Stimulated activated CD8-positive, alpha-beta memory T cell treated with anti-CD3 and anti-CD28 coated beads, Interleukin-15, amount 100 ng/mL, for 4 hours (primary cell): ENCODE measurements around the gene CRELD2.
A peak's percentile ranks its signal among the peaks of the same experiment; 100 is the strongest.

Experiments
- DNase-seq, 2 donors: peaks; one replicate each; pipeline ENCODE4 v3.0.0-alpha.2; 2020; ENCODE audit warnings: low read depth in 2 of 2

CRELD2 gene

DNA sequence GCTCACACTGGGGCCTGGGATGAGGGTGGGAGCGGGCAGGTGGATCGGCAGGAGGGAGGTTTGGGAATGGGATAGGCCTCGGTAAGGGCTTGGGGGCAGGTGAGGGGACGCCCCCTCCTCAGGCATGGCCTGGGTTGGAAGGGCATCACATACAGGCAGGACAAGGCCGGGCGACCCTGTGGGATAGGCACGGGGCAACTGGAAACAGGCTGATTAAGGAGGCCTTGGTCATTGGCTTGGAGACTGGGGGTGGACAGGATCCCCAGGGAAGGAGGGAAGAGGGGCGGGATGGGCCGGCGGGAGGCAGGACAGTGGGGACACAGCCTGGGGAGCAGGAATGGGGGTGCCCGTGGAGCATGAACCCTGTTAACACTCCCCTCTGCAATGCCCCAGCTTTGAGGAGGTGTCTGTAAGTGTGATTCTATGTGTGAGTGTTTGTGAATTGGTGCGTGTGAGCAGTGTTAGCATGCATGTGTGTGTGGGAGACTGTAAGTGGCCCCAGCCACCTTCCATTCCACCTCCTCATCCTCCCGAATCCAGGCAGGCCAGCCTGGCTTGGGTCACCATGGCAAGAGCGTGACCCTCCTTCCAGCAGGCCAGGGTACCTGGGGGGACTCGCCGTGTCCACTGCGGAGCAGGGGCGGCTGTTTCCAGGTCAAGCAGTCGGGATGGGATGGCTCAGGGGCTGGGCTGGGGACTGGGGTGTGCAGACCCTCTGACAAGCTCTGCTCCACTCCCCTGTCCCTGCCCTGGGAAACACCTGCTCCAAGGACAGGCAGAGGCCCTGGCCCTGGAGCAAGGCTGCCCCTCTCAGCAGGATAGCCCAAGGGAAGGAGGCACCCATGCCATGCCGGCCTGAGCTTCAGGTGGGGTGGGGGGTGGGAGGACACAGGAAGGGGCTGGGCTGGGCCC is 38.7 kb downstream of the CRELD2 start:
- no peak for DNase-seq

DNA sequence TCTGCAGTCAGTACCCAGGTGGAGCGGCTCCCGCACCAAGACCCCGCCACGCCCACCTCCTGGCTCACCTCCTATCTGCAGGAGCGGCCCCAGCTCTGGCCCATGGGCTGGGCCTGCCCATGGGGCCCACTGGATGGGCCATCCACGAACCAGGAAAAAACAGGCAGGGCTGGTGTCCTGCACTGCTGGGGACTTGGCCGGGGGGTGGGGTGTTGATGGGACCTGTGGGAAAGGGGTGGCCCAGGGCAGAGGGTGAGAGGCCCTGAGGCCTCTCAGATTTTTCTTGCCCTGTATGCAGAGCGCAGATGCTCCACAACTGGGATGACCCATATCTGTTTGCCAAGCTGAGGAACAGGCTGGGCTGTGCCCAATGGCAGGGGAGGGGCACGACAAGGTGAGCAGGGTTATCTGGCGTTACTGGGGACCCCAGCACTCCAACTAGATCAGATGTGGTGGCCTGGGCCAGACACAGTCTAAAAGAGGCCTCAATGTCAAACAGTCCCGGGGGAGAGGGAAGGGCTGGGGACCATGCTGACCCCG is 39.5 kb downstream of the CRELD2 start:
- no peak for DNase-seq

GRCh38 chr22:49958366-49958921 is 40.0 kb downstream of the CRELD2 start:
- no peak for DNase-seq

DNA sequence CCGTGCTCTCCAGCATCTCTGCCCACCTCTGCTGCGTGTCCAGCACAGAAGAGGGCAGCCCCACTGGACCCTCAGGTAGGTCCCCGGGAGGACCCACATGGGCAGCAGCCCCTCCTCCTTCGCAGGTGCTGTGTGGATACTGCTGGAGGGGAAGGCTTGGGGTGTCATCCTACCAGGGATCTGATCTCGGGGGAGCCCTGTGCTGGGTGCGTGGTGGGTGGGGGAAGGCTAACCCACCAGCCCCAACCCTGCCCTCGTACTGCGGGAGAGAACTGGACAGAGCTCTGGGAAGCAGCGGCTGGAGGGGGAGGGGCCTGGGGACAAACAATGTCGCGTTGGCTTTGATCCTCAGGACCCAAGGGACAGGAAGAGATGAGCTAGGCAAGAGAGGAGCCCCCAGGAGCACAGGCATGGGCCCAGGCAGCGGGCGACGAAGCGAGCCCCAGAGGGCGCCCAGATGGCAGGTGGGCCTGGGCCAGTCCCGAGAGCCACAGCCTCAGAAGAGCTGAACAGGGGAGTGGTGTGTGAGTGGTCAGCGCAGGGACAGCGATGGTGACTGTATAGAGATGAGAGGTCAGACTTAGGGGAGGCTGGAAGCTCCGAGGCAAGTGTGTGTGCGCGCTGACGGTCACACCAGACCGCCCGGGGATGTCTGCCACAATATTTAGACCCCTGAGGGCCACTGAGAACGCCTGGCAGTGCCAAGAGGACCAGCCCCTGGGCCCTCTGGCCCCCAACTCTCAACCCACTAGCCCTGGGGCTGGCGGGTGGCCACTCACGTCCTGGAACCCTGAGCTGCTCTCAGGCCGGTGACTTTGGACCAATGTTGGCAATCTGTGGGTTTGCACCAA is 40.7 kb downstream of the CRELD2 start:
- no peak for DNase-seq

- no peak for DNase-seq
Observed at GRCh38 chr22:49959782-49960158, 41.3 kb downstream of the CRELD2 start.

DNA sequence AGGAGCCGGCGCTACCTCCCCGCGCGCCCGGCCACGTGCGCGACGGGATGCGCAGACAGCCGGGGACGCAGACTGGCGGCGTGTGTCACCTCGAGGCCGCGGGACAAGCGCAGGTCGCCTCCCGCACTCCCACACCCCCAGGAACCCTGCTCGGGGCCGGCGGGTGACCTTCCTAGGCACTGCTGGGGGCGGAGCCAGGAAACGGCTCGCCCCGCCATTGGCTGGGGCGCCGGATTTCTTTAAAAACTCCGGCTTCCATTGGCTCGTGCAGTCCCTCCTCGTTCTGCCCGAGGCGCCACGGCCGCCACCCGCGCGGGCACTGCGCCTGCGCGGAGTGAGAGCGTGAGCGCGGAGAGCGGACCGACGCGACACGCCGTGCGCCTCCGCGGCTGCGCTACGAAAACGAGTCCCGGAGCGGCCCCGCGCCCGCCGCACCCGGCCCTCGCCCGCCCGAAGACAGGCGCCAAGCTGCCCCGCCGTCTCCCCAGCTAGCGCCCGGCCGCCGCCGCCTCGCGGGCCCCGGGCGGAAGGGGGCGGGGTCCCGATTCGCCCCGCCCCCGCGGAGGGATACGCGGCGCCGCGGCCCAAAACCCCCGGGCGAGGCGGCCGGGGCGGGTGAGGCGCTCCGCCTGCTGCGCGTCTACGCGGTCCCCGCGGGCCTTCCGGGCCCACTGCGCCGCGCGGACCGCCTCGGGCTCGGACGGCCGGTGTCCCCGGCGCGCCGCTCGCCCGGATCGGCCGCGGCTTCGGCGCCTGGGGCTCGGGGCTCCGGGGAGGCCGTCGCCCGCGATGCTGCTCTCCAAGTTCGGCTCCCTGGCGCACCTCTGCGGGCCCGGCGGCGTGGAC is 41.9 kb downstream of the CRELD2 start, which contains the start of gene PIM3:
Gene PIM3 (plus strand): TSS at position 614 of the 846 bp plus-strand sequence. CDS start 176 bp downstream, at position 790.
- DNase-seq, result peak; percentile 89 to 91

DNA sequence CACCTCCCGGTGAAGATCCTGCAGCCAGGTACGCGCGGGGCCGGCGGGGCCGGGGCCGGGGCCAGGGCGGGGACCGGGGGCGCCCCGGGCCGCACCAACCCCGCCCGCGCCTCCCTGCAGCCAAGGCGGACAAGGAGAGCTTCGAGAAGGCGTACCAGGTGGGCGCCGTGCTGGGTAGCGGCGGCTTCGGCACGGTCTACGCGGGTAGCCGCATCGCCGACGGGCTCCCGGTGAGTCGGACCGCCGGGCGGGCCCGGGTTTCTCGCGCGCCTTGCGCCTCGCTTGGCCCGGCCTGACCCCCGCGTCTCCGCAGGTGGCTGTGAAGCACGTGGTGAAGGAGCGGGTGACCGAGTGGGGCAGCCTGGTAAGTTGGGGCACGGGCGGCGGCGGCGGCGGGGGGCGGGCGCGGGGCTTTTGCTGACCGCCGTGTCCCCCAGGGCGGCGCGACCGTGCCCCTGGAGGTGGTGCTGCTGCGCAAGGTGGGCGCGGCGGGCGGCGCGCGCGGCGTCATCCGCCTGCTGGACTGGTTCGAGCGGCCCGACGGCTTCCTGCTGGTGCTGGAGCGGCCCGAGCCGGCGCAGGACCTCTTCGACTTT is 42.7 kb downstream of the CRELD2 start:
- DNase-seq, result no peak

DNA sequence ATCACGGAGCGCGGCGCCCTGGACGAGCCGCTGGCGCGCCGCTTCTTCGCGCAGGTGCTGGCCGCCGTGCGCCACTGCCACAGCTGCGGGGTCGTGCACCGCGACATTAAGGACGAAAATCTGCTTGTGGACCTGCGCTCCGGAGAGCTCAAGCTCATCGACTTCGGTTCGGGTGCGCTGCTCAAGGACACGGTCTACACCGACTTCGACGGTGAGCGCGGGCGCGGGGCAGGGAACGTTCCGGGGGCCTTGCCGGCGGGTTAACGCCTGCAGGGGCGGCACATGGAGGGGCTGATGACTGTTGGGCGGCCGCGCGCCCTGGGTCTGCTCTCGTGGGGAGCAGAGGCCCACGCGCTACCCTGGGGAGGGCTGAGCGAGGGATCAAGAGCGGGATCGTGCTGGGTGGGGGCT is 43.2 kb downstream of the CRELD2 start:
- DNase-seq, result no peak

DNA sequence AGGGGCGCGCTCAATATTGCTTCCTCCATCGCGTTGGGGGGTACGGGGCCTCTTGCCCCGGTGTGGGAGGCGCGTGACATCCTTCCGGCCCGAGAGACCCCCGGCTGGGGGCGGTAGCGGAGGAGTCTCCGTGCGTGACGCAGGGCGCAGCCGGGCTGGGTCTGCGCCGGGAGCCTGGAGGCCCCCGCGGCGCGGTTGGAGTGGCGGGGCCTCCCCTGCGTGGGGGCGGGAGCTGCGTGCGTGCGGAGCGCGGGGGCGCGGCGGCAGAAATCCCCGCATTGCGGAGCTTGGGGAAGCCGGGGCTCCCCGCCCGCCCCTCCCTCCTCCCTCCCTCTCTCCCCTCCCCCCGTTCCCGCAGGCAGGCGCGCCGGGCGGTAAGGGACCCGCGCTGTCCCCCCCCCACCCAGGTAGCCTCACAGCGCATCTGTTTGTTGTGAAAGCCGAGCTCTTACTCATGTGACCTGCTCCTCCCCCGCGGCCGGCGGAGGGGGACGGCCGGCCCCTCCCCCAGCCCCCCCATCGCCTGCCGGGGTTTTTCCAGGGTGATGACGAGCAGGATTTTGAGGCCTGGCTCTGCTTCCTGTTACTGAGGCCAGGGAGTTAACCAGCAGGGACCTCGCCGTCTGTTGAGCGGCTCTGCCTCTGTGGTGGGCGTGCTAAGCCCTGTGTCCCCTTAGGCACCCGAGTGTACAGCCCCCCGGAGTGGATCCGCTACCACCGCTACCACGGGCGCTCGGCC is 43.7 kb downstream of the CRELD2 start:
- DNase-seq, result peak; percentile 82 to 83

GRCh38 chr22:49962751-49963646 is 44.6 kb downstream of the CRELD2 start:
- DNase-seq, result no peak

DNA sequence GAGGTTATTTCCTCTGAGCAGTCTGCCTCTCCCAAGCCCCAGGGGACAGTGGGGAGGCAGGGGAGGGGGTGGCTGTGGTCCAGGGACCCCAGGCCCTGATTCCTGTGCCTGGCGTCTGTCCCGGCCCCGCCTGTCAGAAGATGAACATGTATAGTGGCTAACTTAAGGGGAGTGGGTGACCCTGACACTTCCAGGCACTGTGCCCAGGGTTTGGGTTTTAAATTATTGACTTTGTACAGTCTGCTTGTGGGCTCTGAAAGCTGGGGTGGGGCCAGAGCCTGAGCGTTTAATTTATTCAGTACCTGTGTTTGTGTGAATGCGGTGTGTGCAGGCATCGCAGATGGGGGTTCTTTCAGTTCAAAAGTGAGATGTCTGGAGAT is 45.2 kb downstream of the CRELD2 start:
- no peak for DNase-seq

- DNase-seq, result no peak
Observed at GRCh38 chr22:49964136-49965090, 46.0 kb downstream of the CRELD2 start.

DNA sequence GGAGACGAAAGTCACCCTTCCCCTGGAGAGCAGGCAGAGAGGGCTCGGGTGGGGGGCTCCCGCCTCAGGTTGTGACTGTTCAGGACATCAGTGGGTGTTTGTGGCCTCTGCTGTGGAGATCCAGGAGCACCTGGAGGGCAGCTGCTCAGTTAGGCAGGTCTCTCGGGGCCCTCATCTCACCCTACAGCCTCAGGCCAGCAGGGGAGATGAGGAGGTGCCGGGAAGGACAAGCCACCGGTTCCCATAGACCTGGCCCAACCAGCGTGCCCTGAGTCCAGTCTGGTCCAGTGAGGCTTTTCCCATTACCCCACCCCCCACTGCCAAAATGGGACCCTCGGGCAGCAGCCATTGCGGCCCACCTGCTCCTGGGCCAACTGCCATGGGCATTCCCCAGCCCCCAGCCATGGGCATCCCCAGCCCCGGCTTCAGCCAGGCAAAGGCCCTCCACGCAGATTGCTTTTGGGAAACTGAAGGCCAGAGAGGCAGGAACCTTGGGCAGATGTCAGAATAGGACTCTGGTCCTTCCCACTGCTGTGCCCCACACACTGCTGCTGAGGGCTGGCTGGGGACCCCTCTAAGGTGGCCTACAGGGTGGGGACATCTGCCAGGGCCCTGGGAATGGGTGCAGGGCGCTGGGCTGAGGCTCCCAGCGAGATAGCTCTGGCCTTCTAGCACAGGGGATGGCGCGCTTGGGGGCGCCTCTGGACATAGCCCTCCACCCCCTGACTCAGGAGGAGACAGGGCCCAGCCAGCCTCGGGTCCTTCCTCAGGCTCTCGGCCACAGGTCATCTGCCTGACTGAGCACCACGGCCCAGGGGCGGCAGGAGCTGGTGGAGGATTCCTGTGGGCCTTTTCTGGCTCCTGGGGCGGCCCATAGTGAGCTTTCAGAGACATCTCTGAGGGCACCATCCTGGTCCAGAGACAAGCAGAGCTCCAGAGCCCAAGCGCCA is 46.9 kb downstream of the CRELD2 start:
- no peak for DNase-seq

- no peak for DNase-seq
Observed at GRCh38 chr22:49966041-49966773, 47.8 kb downstream of the CRELD2 start.

DNA sequence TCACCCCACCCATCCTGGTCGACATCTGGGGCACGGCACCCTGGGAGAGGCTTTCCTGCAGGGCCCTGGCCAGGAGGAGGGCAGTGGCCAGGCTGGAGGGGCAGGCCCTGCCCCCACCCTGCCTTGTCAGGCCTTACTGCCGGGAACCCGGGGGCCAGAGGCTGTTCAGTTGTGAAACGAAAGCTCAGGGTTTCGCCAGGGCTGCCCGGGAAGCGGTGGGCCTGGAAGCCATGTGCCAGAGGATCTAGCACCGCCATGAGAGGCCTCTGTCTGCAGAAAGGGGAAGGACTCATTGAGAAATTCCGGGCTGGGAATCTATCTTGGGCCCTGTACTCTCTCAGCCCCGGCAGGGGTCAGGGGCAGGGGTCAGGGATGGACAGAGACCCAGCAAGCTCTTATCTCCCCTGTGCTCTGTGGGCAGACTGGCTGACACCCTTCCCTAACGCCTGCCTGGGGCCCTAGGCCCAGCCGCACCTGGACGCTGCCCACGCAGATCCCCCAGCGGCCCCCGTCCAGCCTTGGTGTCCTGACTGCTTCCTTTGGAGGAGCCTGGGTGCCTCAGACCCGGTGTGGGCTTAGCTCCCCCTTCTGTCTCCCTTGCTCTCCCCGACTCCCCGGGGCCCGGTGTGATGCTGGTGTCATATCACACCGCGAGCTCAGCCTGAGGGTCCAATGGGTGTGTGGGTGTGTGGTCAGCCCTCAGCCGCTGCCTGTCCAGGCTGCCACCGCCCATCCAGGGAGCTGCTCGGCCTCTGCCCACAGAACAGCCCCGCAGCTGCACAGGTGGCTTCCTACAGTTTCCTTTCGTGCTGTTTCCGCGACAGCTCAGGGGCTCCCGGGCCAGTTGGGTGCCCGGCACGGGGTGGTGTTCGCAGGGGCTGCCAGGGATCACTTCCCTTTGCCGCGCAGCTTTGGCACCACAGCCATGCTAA is 48.6 kb downstream of the CRELD2 start:
- no peak for DNase-seq
